Limb (tissue), 2 donors: Measurements from ENCODE around the gene GAS7.

Experiments
- DNase-seq, 2 donors: peaks; one replicate each; pipeline ENCODE4 v3.0.0-alpha.2; 2016; ENCODE audit errors: extremely low spot score in 2 of 2

Gene GAS7

GRCh38 chr17:9899280-9900043 lies 298.9 kb downstream of the GAS7 start:
- DNase-seq, result no peak

GRCh38 chr17:9898812-9899211 lies 299.6 kb downstream of the GAS7 start:
- no peak for DNase-seq

- DNase-seq, result no peak
Observed at GRCh38 chr17:9897372-9897968, 300.9 kb downstream of the GAS7 start.

DNA sequence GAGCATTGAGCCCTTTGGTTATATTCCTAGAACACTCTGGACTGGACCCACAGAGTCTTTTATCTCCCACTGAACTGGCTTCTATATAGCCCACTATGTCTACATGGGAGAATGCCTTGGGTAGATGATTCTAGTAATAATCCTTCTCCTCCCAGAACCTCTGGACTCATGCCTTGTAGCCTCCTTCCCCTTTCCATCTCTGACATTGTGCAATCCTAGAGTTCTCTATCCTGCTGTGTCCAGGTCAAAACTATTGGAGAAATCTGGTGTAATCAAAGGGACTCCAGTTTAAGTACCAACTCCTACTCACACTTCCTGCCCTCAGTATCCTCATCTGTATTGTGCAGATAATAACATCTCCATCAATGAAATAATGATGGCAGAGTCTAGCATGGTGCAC lies 302.5 kb downstream of the GAS7 start:
- DNase-seq, result no peak

GRCh38 chr17:9894231-9894630 lies 304.2 kb downstream of the GAS7 start:
- DNase-seq, result no peak

DNA sequence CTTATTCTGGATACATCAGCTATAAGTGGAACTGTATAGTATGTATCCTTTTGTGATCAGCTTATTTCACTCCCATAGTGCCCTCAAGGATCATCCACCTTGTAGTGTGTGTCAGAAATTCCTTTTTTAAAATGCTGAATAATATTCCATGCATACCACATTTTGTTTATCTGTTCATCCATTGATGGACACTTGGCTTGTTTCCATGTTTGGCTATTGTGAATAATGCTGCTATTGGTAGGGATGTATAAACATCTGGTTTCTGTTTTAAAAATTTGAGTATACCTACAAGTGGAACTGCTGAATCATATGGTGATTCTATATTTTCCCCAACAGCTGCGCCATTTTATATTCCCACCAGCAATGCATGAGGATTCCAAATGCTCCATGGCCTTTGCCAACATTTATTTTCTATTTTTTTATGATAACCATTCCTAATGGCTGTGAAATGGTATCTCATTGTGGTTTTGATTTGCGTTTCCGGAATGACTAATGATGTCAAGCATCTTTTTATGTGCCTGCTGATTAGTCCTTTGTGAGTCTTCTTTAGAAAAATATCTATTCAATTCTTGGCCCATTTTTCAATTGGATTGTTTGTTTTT lies 304.9 kb downstream of the GAS7 start:
- no peak for DNase-seq

GRCh38 chr17:9890124-9890523 lies 308.3 kb downstream of the GAS7 start:
- DNase-seq, result no peak

DNA sequence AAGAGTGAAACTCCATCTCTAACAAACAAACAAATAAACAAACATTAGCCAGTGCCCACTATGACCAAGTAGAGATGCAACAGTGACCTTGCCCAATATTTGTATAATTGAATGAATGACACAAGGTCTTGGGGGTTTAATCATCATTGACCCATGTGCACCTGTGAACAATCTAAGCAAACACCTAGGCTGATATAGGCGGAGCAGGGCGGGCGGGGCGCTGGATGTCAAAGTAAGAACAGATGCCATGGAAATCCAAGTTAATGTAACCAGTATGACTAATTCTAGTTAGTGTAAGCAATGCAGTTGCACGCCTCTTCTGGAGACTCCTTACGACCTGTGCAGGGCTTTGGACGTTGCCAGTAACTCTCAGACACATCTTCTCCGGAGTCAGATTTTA lies 310.9 kb downstream of the GAS7 start:
- DNase-seq, result no peak

GRCh38 chr17:9886141-9886930 lies 312.1 kb downstream of the GAS7 start:
- DNase-seq, result no peak

DNA sequence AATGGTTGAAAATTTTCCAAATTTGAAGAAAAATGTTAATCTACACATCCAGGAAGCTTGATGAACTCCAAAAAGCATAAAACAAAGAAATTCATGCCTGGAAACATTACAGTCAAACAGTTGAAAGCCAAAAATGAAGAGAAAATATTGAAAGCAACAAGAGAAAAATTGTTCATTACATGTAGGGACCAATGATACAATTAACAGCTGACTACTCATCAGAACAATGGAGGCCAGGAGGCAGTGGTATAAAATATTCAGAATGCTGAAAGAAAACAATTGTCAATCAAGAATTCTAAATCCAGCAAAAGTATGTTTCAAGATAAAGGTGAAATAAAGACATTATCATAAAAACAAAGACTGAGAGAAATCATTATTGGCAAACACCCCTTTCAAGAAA lies 315.0 kb downstream of the GAS7 start:
- DNase-seq, result no peak

GRCh38 chr17:9880582-9880999 lies 317.8 kb downstream of the GAS7 start:
- DNase-seq, result no peak

DNA sequence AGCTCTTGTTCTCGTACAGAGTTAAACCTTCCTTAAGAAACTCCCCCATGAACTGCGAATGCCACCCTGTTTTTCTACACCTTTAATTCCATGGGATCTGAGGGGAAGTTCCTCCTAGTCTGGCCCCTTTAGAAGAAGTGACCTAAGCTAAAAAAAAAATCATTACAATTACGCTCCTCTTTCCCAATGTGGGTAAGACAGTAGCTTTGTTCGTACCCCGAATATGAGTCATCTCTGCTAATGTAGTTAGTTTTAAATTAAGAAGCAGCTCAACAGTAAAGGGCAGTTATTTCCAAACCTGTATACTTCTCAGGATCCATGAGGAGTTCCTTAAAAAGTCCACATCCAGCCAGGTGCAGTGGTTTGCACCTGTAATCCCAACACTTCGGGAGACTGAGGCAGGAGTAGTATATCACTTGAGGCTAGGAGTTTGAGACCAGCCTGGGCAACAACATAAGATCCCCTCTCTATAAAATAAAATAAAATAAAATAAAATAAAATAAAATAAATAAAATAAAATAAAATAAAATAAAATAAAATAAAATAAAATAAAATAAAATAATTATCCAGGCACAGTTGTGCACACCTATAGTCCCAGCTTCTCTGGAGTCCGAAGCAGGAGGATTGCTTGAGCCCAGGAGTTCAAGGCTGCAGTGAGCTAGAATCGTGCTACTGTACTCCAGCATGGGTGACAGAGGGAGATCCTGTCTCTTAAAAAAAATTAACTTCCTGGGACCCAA lies 319.4 kb downstream of the GAS7 start:
- DNase-seq, result no peak

- DNase-seq, result no peak
Observed at GRCh38 chr17:9878356-9878755, 320.1 kb downstream of the GAS7 start.

GRCh38 chr17:9875441-9875840 lies 323.0 kb downstream of the GAS7 start:
- DNase-seq, result no peak

GRCh38 chr17:9874722-9875121 lies 323.7 kb downstream of the GAS7 start:
- no peak for DNase-seq

- DNase-seq, result no peak
Observed at GRCh38 chr17:9872852-9873251, 325.6 kb downstream of the GAS7 start.

DNA sequence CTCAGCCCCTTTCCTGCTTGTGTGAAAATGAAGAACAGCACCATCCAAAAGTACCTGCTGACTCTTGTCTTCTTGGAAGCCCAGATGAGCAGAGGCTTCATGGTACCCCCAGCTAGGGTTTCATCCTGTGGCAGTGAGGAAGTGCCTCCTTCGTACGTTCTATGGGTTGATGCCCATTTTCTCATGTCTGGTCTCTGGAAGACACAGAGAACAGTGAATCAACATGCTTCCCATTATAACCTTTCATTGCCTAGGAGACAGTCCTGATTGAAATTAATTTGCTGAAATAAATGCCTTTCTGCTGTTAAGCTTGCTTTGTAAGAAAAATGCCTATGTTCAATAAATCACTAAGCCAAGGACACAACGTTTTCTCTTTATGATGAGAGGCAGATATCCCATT lies 329.9 kb downstream of the GAS7 start:
- no peak for DNase-seq

- DNase-seq, result no peak
Observed at GRCh38 chr17:9865586-9865985, 332.8 kb downstream of the GAS7 start.

- no peak for DNase-seq
Observed at GRCh38 chr17:9862949-9863348, 335.5 kb downstream of the GAS7 start.

- no peak for DNase-seq
Observed at GRCh38 chr17:9862220-9862619, 336.2 kb downstream of the GAS7 start.

DNA sequence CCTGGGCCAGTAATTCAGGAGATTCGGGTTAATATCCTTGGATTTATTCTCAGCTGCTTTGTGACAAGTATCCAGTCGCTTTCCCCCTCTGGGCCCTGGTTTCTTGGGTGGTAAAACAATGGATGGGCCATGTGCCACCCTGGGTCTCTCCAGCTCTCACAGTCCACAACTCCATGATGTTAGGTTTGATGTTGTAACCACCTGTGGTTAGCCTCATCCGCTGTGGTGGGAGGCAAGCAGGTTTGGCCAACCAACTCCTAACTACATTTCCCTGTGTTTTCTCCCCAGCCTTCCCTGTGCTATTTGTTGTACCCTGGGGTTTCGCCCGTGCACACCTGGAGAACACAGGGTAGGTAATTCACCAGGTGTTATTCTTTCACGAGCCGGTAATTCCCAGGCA lies 337.6 kb downstream of the GAS7 start:
- no peak for DNase-seq
